HK-2 (cell line): ENCODE data around the gene TTC27.

Experiments used
- DNase-seq: peaks from one replicate; pipeline ENCODE4 v3.0.0-alpha.2; 2018; ENCODE audit not compliant: unreplicated experiment

Gene TTC27

GRCh38 chr2:32755666-32756065 lies 127.8 kb downstream of the TTC27 start:
- no peak for DNase-seq

- DNase-seq = no peak
These were observed 128.4 kb downstream of the TTC27 start for GRCh38 chr2:32756074-32756727.

- no peak for DNase-seq
These were observed 130.4 kb downstream of the TTC27 start for GRCh38 chr2:32758232-32758631.

GRCh38 chr2:32760628-32761027 lies 132.8 kb downstream of the TTC27 start:
- no peak for DNase-seq

GRCh38 chr2:32768387-32769174 lies 140.7 kb downstream of the TTC27 start:
- DNase-seq = no peak

GRCh38 chr2:32770360-32770759 lies 142.5 kb downstream of the TTC27 start:
- DNase-seq = no peak

- peak; percentile 3 for DNase-seq
These were observed 145.0 kb downstream of the TTC27 start for GRCh38 chr2:32772638-32773447.

GRCh38 chr2:32773448-32773808 lies 145.6 kb downstream of the TTC27 start:
- no peak for DNase-seq

- no peak for DNase-seq
These were observed 148.1 kb downstream of the TTC27 start for GRCh38 chr2:32775954-32776353.

GRCh38 chr2:32777714-32778113 lies 149.9 kb downstream of the TTC27 start:
- no peak for DNase-seq

- no peak for DNase-seq
These were observed 153.1 kb downstream of the TTC27 start for GRCh38 chr2:32780961-32781360.

- DNase-seq = no peak
These were observed 155.6 kb downstream of the TTC27 start for GRCh38 chr2:32783469-32783868.

- no peak for DNase-seq
These were observed 156.1 kb downstream of the TTC27 start for GRCh38 chr2:32783933-32784332.

- no peak for DNase-seq
These were observed 159.4 kb downstream of the TTC27 start for GRCh38 chr2:32787207-32787606.

GRCh38 chr2:32788114-32788513 lies 160.3 kb downstream of the TTC27 start:
- DNase-seq = no peak

- DNase-seq = no peak
These were observed 164.6 kb downstream of the TTC27 start for GRCh38 chr2:32792416-32792815.

GRCh38 chr2:32798829-32799228 lies 171.0 kb downstream of the TTC27 start:
- no peak for DNase-seq

GRCh38 chr2:32801741-32802140 lies 173.9 kb downstream of the TTC27 start:
- DNase-seq = no peak

GRCh38 chr2:32802877-32803276 lies 175.0 kb downstream of the TTC27 start:
- DNase-seq = no peak

- DNase-seq = no peak
These were observed 176.4 kb downstream of the TTC27 start for GRCh38 chr2:32804205-32804604.

- peak; percentile 2 for DNase-seq
These were observed 177.6 kb downstream of the TTC27 start for GRCh38 chr2:32805104-32806095.
